Neural progenitor cell (in vitro differentiated cells): ENCODE measurements around the gene ZDHHC17. TPM values are rescaled to one million over a fixed set of nuclear protein-coding genes. Genes with fewer than 3 reads are reported as not detected.

Experiments
- DNase-seq: peaks from one replicate; pipeline ENCODE4 v3.0.0-alpha.2; 2016; ENCODE audit warnings: low spot score
- H2AFZ ChIP-seq: fragments of 200-600 bp; sonication (generic); replicated peaks from 2 replicates; pipeline ENCODE4 v1.6.1; 2016; ENCODE audit warnings: antibody characterized with exemption
- H3F3A ChIP-seq: fragments of 200-600 bp; sonication (generic); 2 replicates; pipeline ENCODE4 v1.6.1; 2016; ENCODE audit warnings: antibody characterized with exemption, low read depth
- H3K27ac ChIP-seq: fragments of 200-600 bp; sonication (generic); 2 replicates; pipeline ENCODE4 v1.5.1; 2016; ENCODE audit warnings: mild to moderate bottlenecking
- H3K27me3 ChIP-seq: fragments of 200-600 bp; sonication (generic); 2 replicates; pipeline ENCODE4 v1.6.1; 2016; ENCODE audit warnings: mild to moderate bottlenecking, moderate library complexity
- H3K36me3 ChIP-seq: fragments of 200-600 bp; sonication (generic); 2 replicates; pipeline ENCODE4 v1.5.1; 2016
- H3K4me1 ChIP-seq: fragments of 200-600 bp; sonication (generic); 2 replicates; pipeline ENCODE4 v1.6.1; 2016; ENCODE audit warnings: mixed run types
- H3K4me2 ChIP-seq: fragments of 200-600 bp; sonication (generic); 2 replicates; pipeline ENCODE4 v1.6.1; 2016
- H3K4me3 ChIP-seq: fragments of 200-600 bp; sonication (generic); 2 replicates; pipeline ENCODE4 v1.5.1; 2016
- H3K79me2 ChIP-seq: fragments of 200-600 bp; sonication (generic); 2 replicates; pipeline ENCODE4 v1.6.1; 2016; ENCODE audit warnings: low read depth
- H3K9ac ChIP-seq: fragments of 200-600 bp; sonication (generic); 2 replicates; pipeline ENCODE4 v1.6.1; 2016
- H3K9me3 ChIP-seq: fragments of 200-600 bp; sonication (generic); 2 replicates; pipeline ENCODE4 v1.5.1; 2016; ENCODE audit warnings: low read depth
- H4K20me1 ChIP-seq: fragments of 200-600 bp; sonication (generic); 2 replicates; pipeline ENCODE4 v1.6.1; 2016; ENCODE audit warnings: low read depth
- H3K27ac Mint-ChIP-seq: 3 replicates; pipeline ENCODE4 v1.8.0; 2021; ENCODE audit warnings: mixed read lengths
- H3K27me3 Mint-ChIP-seq: 2 replicates; pipeline ENCODE4 v1.8.0; 2022; ENCODE audit warnings: low read depth, mild to moderate bottlenecking, inconsistent platforms, moderate library complexity, mixed read lengths; ENCODE audit not compliant: insufficient read depth
- H3K36me3 Mint-ChIP-seq: 3 replicates; pipeline ENCODE4 v1.8.0; 2021; ENCODE audit warnings: mixed read lengths
- H3K4me1 Mint-ChIP-seq: 3 replicates; pipeline ENCODE4 v1.8.0; 2021; ENCODE audit warnings: mixed read lengths
- H3K4me3 Mint-ChIP-seq: 3 replicates; pipeline ENCODE4 v1.8.0; 2021; ENCODE audit warnings: mild to moderate bottlenecking, moderate library complexity, mixed read lengths
- H3K9me3 Mint-ChIP-seq: 3 replicates; pipeline ENCODE4 v1.8.0; 2020; ENCODE audit warnings: mixed read lengths
- EZH2 ChIP-seq: fragments of 200-600 bp; sonication (generic); IDR thresholded peaks from 2 replicates; pipeline ENCODE4 v1.6.1; 2017; ENCODE audit warnings: antibody characterized with exemption, mild to moderate bottlenecking, moderate library complexity
- EZH2phosphoT487 ChIP-seq: fragments of 200-600 bp; sonication (generic); IDR thresholded peaks from 2 replicates; pipeline ENCODE4 v1.6.1; 2017; ENCODE audit warnings: antibody characterized with exemption
- total RNA-seq: library from RNA; depleted of rRNA; stranded (reverse); fragments of >200 nt; gene quantifications from 2 replicates; pipeline ENCODE4 v1.2.3, GENCODE V29; 2015; ENCODE audit warnings: low replicate concordance
- TF ChIP-seq, protein P1 (sequence below): fragments of 200-600 bp; sonication (generic); IDR thresholded peaks from 2 replicates; pipeline ENCODE4 v1.5.1; 2017; ENCODE audit warnings: antibody characterized with exemption, mild to moderate bottlenecking

Gene ZDHHC17
- total RNA-seq, 1 donor from 2014 or later: 99.1 TPM

DNA sequence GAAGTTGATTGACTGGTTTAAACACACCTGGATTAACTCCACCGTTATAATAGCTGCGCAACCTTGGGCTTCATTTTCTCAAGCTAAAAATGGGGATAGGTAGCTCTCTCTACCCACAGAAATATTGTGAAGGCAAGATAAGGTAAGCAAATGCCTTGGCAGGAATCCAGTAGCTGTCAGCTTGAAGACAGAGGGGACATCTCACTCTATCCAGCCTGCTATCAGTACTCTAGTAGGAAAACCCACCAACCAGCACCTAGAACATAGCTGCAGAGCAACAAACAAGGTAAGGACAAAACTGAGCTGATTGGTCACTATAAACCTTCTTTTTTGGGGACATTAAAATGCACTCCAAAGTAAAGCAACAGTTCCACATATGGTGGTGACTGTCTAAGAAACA, 107.2 kb downstream of the ZDHHC17 start:
- Histone ChIP-seq H3K27ac (no peak overlapping the region), H3K9ac (no peak overlapping the region), H3K79me2 (peaks cover 88% of the 10 kb centered on the region), H3K4me3 (no peak overlapping the region), H3K36me3 (no peaks in the 10 kb centered on the region), H3K4me2 (no peak overlapping the region), H3K27me3 (no peaks in the 10 kb centered on the region), H3F3A (peaks cover 24% of the 10 kb centered on the region), H4K20me1 (peaks cover 48% of the 10 kb centered on the region), H3K4me1 (peaks cover 42% of the 10 kb centered on the region), H3K9me3 (no peaks in the 10 kb centered on the region), H2AFZ (no peak overlapping the region)
- DNase-seq: no peak
- H3K4me1 Mint-ChIP-seq: peaks cover 40% of the 10 kb centered on the region
- H3K36me3 Mint-ChIP-seq: peaks cover 57% of the 10 kb centered on the region
- no peak overlapping the region for H3K4me3 Mint-ChIP-seq
- H3K9me3 Mint-ChIP-seq: peaks cover 17% of the 10 kb centered on the region
- H3K27ac Mint-ChIP-seq: no peak overlapping the region
- TF ChIP-seq EZH2phosphoT487 (no peak), EZH2 (no peak)
- TF ChIP-seq, protein P1, sequence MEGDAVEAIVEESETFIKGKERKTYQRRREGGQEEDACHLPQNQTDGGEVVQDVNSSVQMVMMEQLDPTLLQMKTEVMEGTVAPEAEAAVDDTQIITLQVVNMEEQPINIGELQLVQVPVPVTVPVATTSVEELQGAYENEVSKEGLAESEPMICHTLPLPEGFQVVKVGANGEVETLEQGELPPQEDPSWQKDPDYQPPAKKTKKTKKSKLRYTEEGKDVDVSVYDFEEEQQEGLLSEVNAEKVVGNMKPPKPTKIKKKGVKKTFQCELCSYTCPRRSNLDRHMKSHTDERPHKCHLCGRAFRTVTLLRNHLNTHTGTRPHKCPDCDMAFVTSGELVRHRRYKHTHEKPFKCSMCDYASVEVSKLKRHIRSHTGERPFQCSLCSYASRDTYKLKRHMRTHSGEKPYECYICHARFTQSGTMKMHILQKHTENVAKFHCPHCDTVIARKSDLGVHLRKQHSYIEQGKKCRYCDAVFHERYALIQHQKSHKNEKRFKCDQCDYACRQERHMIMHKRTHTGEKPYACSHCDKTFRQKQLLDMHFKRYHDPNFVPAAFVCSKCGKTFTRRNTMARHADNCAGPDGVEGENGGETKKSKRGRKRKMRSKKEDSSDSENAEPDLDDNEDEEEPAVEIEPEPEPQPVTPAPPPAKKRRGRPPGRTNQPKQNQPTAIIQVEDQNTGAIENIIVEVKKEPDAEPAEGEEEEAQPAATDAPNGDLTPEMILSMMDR: no peak
- H3K27me3 Mint-ChIP-seq: peaks cover 6% of the 10 kb centered on the region

DNA sequence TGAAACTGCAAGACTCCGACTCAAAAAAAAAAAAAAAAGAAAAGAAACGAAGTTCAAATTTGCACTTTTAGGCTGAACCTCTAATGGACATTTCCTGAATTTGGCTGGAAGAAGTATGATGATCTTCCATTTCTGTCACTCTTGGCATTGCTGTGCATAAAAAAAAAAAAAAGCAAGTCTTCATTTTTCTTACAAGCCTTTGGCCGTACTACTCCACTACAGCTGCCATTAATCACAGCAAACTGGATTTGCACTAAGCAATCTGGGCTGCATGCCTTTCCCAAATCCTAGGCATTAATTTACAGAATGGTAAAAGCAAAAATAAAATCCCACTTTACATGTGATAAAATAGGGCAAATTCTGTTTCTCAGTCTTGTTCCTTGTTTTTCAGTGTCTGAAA, 107.8 kb downstream of the ZDHHC17 start:
- H3K27me3 Mint-ChIP-seq: peaks cover 6% of the 10 kb centered on the region
- peaks cover 37% of the 10 kb centered on the region for H3K4me1 Mint-ChIP-seq
- no peak overlapping the region for H2AFZ ChIP-seq
- peaks cover 18% of the 10 kb centered on the region for H3F3A ChIP-seq
- no peak overlapping the region for H3K4me3 ChIP-seq
- H3K27me3 ChIP-seq: no peaks in the 10 kb centered on the region
- no peak overlapping the region for H3K27ac Mint-ChIP-seq
- peaks cover 57% of the 10 kb centered on the region for H3K36me3 Mint-ChIP-seq
- H3K9me3 Mint-ChIP-seq: peaks cover 17% of the 10 kb centered on the region
- TF ChIP-seq EZH2 (no peak), EZH2phosphoT487 (no peak)
- TF ChIP-seq, protein P1: no peak
- H3K9ac ChIP-seq: no peak overlapping the region
- no peak overlapping the region for H3K4me3 Mint-ChIP-seq
- H3K4me1 ChIP-seq: peaks cover 44% of the 10 kb centered on the region
- H3K79me2 ChIP-seq: peaks cover 95% of the 10 kb centered on the region
- peaks cover 50% of the 10 kb centered on the region for H4K20me1 ChIP-seq
- no peaks in the 10 kb centered on the region for H3K9me3 ChIP-seq
- DNase-seq: no peak
- H3K27ac ChIP-seq: no peak overlapping the region
- no peaks in the 10 kb centered on the region for H3K36me3 ChIP-seq
- no peak overlapping the region for H3K4me2 ChIP-seq

DNA sequence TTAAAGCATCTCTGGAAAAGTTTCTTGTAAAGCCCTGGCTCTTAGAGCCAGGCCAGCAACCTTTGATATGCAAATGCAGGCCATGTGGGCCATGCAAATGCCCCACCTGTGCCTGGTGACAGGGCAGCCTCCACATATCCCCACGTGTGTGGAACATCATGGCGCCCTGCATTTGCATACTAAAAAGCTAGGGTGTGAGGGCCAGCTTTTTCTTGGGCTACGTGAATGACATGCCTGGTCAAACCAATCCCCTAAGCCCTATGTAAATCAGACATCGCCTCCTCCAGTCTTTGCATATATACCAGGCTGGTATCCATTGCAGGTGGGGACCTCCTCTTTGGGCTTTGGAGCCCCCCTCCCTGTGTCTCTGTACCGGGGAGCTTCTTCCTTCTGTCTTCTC, 108.5 kb downstream of the ZDHHC17 start:
- Mint-ChIP-seq H3K4me1 (peaks cover 40% of the 10 kb centered on the region), H3K36me3 (peaks cover 57% of the 10 kb centered on the region), H3K4me3 (no peak overlapping the region), H3K27me3 (peaks cover 6% of the 10 kb centered on the region), H3K9me3 (peaks cover 17% of the 10 kb centered on the region), H3K27ac (peak overlapping the region; percentile 80)
- Histone ChIP-seq H2AFZ (no peak overlapping the region), H3K79me2 (peaks cover 100% of the 10 kb centered on the region), H3K9me3 (no peaks in the 10 kb centered on the region), H3K4me1 (peaks cover 45% of the 10 kb centered on the region), H3K36me3 (no peaks in the 10 kb centered on the region), H3K27me3 (no peaks in the 10 kb centered on the region), H3F3A (peaks cover 14% of the 10 kb centered on the region), H3K27ac (no peak overlapping the region), H4K20me1 (peaks cover 57% of the 10 kb centered on the region), H3K4me3 (no peak overlapping the region), H3K4me2 (no peak overlapping the region), H3K9ac (no peak overlapping the region)
- TF ChIP-seq EZH2 (no peak), EZH2phosphoT487 (no peak)
- TF ChIP-seq, protein P1: no peak
- no peak for DNase-seq
